HG03378 (cell line): ENCODE measurements around the gene KCTD5.
"Not testable (repeated sequence)": the region's sequence is repeated elsewhere in the genome, so short reads cannot be mapped to it uniquely, and the experiment has no call there.

Experiments used
- ATAC-seq: cut with Tn5 transposase; IDR thresholded peaks from one replicate; pipeline ENCODE4 v1.9.1; 2021; ENCODE audit warnings: mild to moderate bottlenecking, moderate library complexity; ENCODE audit not compliant: unreplicated experiment

Gene KCTD5

GRCh38 chr16:2682209-2683021 lies at the start of gene KCTD5:
Gene KCTD5 (plus strand): TSS chr16:2682523. CDS start chr16:2682549, 26 bp downstream.
- ATAC-seq, result peak; percentile 39

- peak; percentile 39 for ATAC-seq
Measured at GRCh38 chr16:2639071-2639721, 43.1 kb upstream of the KCTD5 start.

- peak; percentile 43 for ATAC-seq
Measured at GRCh38 chr16:2639722-2640072, 42.6 kb upstream of the KCTD5 start.

DNA sequence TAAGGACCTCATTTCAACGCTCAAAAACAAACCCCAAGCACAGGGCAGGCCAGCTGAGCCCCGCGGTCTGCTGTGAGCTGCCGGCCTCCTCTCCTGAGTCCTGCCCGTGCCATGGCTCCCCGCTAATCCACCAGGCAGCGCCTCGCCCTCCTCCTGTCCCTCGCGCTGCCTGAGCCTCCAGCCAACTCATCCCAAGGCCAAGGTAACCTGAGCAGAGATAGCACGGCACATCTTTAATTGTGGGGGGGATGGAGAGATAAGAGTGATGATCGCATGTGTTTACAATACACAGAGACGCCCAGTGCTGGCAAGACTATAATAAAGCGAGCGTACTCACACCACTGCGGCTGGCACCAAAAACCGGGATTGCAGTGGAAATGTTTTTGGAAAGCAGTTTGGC lies 39.8 kb upstream of the KCTD5 start:
- not testable (repeated sequence) for ATAC-seq

DNA sequence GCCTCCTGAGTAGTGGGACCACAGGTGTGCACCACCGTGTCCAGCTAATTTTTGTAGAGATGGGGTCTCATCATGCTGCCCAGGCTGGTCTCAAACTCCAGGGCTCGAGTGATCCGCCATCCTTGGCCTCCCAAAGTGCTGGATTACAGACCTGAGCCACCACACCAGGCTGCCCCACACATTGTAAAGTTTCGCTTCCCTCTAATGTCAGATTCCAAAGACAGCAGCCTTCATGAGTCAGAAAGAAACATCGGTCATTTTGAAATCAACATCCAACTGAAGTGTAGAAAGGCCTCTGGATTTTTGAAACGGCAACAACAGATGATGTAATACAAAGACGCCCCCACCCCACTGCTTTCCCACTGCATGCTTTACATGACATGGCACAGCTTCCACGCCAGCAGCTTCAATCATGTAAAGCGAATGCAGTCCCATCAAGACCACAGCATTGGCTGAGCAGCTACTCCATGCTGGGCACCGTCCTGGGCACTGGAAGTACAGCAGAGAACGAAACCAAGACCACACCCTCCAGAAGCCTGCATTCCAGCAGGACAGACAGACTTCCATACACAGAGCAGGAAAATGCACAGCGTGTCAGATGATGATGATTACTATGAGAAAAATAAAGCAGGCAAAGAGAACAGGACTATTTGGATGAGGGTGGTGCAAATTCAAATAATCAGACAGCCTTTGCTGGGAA lies 37.4 kb upstream of the KCTD5 start:
- not testable (repeated sequence) for ATAC-seq

- not testable (repeated sequence) for ATAC-seq
Measured at GRCh38 chr16:2651268-2651871, 31.0 kb upstream of the KCTD5 start.

GRCh38 chr16:2653915-2654314 lies 28.4 kb upstream of the KCTD5 start:
- ATAC-seq, result not testable (repeated sequence)

GRCh38 chr16:2654949-2655348 lies 27.4 kb upstream of the KCTD5 start:
- not testable (repeated sequence) for ATAC-seq

- ATAC-seq, result no peak
Measured at GRCh38 chr16:2656985-2657384, 25.3 kb upstream of the KCTD5 start.

- ATAC-seq, result not testable (repeated sequence)
Measured at GRCh38 chr16:2657803-2658202, 24.5 kb upstream of the KCTD5 start.

- ATAC-seq, result not testable (repeated sequence)
Measured at GRCh38 chr16:2659560-2659959, 22.8 kb upstream of the KCTD5 start.

DNA sequence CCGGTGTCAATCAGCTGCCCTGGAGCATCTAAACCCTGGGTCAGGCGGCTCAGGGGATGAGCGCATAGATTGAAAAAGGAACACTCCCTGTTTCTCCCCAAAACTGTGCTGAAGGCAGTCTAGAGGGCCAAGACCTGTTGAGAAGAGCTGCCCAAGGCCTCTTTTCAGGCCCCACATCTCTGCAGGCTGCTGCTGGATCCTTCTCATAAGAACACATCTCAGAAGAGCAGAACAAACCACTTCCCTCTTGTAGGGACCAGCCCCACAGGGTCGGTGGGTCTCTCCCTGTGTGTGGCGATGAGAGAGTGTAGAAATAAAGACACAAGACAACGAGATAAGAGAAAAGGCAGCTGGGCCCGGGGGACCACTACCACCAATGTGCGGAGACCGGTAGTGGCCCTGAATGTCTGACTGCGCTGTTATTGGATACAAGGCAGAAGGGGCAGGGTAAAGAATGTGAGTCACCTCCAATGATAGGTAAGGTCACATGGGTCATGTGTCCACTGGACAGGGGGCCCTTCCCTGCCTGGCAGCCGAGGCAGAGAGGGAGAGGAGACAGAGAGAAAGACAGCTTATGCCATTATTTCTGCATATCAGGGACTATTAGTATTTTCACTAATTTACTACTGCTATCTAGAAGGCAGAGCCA lies 22.2 kb upstream of the KCTD5 start:
- ATAC-seq, result not testable (repeated sequence)

GRCh38 chr16:2660755-2661373 lies 21.5 kb upstream of the KCTD5 start:
- not testable (repeated sequence) for ATAC-seq

- ATAC-seq, result no peak
Measured at GRCh38 chr16:2663553-2664546, 18.5 kb upstream of the KCTD5 start.

GRCh38 chr16:2664574-2664982 lies 17.7 kb upstream of the KCTD5 start:
- no peak for ATAC-seq

DNA sequence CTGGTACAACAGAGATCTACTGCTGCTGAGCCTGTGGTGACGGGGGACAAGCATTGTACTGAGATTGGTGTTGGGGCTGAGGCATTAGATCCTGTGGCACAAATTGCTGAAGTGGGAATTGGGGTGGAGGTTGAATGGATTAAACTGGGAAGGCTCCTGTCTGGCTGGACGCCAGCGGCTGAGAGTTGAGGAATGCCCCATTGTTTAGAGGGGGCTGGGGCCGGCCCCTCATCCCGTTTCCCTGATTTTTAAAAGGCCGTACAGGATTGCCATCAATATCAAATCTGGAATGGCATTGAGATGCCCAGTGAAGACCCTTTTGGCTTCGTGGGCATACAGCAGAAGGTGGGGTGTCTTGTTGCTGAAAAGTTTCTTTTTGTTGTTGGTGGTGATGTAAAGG lies 15.7 kb upstream of the KCTD5 start:
- not testable (repeated sequence) for ATAC-seq

DNA sequence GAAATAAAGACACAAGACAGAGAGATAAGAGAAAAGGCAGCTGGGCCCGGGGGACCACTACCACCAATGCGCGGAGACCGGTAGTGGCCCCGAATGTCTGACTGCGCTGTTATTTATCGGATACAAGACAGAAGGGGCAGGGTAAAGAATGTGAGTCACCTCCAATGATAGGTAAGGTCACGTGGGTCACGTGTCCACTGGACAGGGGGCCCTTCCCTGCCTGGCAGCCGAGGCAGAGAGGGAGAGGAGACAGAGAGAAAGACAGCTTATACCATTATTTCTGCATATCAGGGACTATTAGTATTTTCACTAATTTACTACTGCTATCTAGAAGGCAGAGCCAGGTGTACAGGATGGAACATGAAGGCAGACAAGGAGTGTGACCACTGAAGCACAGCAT lies 12.7 kb upstream of the KCTD5 start:
- not testable (repeated sequence) for ATAC-seq

DNA sequence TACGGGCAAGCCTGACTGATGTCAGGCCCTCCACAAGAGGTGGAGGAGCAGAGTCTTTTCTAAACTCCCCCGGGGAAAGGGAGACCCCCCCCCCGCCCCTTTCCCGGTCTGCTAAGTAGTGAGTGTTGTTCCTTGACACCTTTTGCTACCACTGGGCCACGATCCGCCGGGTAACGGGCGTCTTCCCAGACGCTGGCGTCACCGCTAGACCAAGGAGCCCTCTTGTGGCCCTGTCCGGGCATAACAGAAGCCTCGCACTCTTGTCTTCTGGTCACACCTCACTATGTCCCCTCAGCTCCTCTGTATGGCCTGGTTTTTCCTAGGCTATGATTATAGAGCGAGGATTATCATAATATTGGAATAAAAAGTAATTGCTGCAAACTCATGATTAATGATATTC lies 12.3 kb upstream of the KCTD5 start:
- not testable (repeated sequence) for ATAC-seq

DNA sequence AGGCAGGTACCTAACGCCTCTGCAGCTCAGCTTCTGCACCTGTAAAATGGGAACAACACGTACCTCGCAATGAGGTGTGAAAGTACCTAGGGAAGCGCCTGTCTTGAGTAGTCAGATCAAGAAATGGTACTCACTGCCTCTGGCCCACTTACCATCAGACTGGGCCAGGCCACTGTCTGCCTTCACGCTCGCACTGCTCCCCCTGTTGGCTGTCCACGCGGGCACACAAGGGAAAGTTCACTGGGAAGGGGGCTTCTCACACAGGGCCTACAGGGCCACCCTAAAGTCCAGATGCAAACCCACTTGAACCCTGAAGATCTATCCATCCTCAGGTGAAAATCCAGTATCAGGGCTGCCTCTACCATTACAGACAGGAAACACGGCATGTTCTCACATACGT lies 11.1 kb upstream of the KCTD5 start:
- ATAC-seq, result not testable (repeated sequence)
